HG02970 (cell line): ENCODE results near the gene SERPINE2.

Source experiments
- ATAC-seq: cut with Tn5 transposase; IDR thresholded peaks from one replicate; pipeline ENCODE4 v1.9.1; 2021; ENCODE audit warnings: mild to moderate bottlenecking, moderate library complexity, moderate number of reproducible peaks; ENCODE audit not compliant: unreplicated experiment, low FRiP score

SERPINE2 gene

DNA sequence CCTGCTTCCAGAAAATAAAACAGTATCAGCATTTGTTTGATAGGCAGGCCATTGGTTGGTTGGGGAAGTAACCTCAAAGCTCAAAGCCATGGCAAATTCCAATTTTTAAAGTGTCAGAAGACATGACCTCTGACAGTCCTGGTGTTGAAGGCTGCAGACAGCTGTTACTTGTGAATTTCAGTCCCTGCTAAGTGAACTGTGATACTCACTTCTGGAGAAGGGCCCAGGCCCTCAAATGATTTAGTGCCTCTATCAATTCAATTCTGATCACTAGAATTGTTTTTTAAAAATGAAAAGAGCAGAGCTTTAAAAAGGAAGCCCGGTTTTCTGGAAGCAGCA lies 58.7 kb downstream of the SERPINE2 start:
- ATAC-seq: no peak

DNA sequence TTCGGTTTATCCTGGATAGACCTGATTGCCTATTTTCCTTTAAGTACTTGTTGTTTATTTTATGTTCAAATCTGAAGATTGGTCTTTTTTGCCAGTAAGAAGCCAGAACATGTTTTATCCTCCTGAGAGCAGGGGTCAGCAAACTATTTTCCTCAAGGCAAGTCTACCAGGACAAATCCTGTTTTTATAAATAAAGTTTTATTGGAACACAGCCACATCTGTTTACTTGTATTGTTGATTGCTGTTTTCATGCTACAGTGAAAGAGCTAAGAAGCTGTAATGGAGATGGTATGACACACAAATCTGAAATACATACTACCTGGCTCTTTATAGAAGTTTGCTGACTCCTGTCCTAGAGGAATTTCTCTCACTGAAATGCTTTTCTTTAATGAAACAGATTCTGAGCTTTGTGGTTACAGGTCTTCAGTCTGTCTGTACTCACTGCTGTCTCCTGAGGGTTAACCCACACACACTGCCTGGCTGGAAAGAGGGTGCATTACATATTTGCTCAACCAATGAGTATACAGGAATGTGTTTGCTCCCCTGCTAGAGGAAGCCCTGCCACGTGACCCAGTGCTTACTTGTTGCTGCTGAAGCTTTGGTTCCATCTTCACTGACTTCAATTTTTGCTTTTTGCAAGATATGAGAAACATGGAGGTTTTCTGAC lies 59.2 kb downstream of the SERPINE2 start:
- no peak for ATAC-seq

DNA sequence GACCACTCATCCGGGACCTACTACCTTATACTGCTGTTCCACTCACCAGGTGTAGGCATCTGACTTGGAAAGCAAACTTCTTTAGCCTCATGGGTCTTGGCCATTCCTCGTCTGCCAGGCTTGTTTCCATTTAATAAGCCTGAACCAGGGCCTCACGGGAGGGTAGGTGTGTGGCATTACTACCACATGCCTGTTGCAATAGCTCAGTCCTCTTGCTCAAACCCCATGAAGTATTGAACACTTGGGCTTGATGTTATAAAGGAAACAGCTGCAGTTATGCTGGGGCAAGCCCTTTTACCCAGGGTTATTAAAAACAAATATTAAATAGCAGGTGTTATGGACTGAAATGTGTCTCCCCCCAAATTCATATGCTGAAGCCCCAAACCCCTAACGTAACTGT lies 60.6 kb downstream of the SERPINE2 start:
- ATAC-seq: no peak

DNA sequence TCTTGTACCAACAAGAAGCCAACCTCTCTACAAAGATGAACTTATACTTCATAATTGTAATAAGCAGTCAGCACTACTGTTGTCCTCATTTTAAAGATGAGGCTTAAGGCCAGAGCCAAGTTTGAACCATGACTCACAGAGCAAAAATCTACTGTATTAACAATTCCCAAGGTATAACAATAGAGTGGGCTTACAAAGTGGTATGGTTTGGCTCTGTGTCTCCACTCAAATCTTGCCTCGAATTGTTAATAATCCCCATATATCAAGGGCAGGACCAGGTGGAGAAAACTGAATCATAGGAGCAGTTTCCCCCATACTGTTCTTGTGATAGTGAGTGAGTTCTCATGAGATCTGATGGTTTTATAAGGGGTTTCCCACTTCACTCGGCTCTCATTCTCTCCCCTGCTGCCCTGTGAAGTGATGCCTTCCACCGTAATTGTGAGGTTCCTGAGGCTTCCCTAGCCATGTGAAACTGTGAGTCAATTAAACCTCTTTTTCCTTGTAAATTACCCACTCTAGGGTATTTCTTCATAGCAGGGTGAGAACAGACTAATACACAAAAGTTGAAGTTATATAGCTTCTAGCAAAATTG lies 62.4 kb downstream of the SERPINE2 start:
- no peak for ATAC-seq

DNA sequence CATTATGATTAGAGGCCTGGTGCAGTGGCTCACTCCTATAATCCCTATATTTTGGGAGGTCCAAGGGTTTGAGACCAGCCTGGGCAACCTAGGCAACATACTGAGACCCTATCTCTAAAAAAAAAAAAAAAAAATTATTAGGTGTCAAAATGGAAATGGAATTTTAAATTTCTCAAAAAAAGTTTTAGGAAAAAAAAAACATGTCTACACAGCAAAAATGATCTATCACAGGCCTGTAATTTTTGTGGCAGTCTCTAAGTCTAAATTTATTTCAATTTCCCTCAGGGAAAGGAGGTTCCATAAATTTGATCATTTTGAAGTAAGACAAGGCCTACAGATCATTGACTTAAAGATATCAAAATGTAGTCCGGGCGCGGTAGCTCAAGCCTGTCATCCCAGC lies 65.5 kb downstream of the SERPINE2 start:
- no peak for ATAC-seq

DNA sequence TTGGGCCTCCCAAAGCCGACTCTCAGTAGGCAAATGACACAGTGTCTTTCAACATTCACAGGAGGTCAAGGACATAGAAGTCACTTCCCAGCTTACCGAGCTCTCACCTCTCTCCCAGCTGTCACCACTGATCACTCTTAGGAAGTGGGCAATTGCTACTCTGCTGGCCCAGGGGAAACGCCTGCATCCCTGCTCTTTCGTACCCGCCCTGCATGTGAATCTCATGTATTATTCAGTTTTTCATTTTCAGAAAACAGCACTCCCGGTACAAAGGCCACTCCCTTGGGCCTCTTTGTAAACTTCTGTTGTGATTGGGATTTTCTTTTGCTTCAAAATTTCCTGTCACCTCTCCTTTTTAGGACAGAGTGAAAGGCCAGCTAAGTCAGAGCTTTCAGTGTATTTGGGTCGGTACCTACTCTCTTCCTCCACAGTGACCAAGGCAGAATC lies 66.4 kb downstream of the SERPINE2 start:
- ATAC-seq: no peak

DNA sequence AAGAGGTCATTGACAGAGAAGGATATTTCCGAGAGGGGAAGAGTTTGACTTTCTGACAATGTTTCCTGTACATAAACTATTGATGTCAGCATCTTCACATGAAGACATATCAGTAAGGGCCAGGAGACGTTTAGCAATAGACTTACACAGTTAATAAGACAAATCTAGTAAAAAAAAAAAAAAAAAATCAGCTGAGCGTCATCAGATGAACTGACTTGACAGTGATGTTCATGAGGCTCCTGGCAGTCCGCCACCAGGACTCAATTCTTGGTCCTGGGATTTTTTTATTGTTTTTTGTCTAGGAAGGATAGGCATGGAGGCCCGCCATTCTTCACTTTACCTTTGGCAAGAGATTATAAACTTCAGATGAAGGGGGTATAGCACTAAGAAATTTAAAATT lies 67.4 kb downstream of the SERPINE2 start:
- ATAC-seq: no peak

DNA sequence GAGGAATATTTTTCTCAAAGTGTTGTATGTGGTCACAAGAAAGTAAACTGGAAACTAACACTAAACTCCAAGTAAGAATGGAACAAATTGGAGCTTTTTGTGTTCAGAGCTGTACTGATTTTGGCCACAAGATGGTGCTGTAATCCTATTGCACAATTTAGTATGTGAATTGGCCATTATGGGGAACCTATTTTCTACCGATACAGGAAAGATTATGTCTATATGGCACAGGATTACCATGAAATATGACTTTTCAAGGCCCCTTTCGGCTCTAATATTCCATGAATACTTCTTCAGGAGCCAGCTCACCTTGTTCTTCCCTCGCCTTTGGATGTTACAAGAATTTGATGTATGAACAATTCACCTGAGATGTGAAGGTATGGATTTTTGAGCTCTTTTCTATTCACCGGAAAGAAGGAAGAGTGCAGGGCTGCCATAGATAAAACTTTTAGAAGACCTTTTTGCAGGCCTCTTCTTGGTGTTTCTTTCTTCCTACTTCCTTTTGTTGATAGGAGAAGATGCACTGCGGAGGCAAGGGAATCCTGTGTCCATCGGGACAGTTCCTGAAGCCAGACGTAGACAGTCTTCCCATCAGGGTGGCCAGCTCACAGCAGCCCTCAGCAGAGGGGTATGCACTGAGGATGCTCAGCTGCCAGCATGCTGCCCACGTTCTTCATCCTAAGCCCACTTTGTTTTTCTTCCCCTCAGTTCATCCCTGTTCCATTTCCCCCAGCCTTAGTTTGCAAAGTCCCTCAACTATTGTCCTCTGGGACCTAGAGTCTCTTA lies 68.5 kb downstream of the SERPINE2 start:
- no peak for ATAC-seq

DNA sequence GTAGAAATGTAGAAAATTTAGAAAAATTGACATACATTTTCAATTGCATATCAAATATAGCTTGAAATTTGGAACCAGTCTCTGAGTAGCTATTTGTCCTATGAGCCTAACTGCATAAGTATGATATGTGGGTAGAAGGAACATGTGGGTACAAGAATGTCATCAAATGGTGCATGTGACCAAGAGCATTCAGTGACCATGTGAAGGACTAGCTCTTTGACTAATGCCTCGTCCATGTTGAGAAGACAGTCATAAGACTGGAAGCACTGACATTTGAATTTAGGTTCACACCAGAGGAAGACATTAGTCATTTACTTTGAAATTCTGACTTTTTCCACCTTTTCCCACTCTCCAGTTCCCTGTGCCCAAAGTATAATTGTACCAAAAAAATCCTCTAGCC lies 69.2 kb downstream of the SERPINE2 start:
- ATAC-seq: no peak

DNA sequence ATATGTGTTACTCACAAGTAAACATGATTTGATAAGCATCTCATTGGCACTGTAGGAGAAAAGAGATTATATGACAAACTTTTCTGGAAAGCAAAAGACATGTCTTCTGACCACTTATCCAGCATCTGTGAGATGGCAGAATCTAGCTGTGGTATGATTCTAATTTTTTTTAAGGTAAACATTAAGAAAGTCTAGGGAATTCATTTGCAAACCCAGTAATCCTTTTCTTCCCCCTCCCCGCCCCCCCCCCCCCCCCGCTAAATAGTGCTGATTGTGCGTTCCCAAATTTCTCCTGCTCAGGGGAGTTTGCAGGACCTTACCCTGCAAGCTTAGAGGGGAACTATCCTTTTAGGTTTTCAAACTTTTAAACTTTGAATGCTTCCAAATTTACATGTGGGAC lies 69.8 kb downstream of the SERPINE2 start:
- no peak for ATAC-seq

DNA sequence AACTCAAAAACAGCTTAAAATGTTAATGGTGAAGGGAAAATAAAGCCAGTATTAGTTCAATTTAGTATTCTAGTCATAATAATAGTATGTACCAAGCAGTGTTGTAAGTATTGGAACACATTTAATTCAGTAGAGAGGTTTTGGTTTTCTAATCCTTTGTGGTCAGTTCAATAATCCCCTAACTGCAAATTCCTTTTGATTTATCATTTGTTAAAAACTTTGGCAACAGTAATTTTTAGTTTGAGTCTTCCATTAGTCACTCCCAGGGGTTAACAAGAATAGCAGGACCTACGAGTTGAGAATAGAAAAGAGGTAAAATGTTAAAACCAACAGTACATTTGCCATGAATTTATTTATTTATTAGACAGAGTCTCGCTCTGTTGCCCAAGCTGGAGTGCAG lies 71.1 kb downstream of the SERPINE2 start:
- ATAC-seq: no peak

DNA sequence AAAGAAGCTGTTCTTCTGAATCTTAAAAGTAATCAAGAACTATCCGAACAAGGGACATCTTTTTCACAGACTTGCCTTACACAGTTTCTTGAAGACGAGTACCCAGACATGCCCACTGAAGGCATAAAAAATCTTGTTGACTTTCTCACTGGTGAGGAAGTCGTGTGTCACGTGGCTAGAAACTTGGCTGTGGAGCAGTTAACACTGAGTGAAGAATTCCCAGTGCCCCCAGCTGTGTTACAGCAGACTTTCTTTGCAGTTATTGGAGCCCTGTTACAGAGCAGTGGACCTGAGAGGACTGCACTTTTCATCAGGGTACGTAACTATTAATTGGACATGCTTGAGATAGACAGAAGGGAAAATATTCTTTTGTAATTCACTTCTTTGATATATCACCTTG lies 79.4 kb downstream of the SERPINE2 start:
- no peak for ATAC-seq

DNA sequence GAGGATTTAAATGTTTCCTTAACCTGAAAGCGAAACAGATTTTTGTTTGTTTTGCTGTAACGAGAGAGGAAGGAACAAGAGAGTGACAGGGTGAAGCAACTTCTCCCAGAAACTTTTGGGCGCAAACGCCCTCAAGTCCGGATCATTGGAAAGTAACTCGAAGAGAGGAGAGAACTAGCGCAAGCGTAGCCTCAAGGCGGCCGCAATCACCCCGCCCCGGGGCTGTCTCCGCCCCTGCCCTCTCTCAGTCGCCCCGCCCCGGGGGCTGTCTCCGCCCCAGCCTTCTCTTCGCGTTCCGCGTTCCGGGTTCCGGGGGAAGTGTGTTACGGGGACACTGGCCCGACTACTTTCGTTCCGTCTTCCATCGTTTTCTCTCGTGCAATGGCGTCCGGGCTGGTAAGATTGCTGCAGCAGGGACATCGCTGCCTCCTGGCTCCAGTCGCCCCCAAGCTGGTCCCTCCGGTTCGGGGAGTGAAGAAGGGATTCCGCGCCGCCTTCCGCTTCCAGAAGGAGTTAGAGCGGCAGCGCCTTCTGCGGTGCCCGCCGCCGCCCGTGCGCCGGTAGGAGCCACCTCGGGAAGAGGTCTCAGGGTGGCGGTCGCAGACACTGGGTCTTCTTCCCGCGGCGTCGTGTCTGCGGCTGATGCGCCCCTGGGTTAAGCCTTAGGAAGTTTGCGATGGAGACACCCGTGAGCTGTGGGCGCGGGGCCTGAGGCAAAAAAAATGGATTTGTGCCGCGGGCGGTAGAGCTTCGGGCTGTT lies 81.8 kb downstream of the SERPINE2 start, which contains the start of gene MRPL44:
Gene MRPL44, plus strand, starts transcription at position 372 of the 760 bp plus-strand sequence. Its CDS starts 10 bp downstream, at position 382.
- peak; percentile 94 for ATAC-seq

DNA sequence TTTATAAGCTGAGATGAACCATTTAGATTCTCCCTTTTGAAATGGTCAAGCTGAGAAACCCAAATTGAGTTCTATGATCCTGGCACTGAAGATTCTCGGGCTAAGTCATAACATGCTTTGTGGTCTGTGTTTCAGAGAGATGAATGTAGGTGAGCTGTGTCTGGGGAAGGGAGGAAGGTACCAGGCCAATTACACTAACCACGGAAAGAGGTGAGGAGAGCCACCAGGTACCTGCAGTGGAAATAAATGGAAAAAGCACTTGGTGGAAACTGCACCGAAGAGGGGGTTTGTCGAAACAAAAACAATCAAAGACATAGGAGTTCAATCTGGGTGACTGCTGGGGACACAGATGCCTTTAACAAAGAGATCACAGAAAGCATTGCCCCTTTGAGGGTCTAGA lies 82.8 kb downstream of the SERPINE2 start:
- ATAC-seq: no peak

DNA sequence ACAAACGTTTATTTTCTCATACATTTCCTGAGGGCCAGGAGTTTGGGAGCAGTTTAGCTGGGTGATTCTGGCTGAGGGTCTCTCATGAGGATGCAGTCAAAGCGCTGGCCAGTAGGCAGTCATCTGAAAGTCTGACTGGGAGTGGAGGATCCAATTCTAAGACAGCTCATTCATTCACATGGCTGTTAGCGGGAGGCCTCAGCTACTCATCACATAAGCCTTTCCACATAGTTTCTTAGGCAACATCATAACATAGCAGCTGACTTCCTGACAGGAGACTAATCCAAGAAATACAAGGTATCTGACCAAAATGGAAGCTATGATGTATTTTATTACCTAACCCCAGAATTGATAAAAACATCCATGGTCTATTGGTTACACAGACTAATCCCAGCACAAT lies 84.7 kb downstream of the SERPINE2 start:
- no peak for ATAC-seq

DNA sequence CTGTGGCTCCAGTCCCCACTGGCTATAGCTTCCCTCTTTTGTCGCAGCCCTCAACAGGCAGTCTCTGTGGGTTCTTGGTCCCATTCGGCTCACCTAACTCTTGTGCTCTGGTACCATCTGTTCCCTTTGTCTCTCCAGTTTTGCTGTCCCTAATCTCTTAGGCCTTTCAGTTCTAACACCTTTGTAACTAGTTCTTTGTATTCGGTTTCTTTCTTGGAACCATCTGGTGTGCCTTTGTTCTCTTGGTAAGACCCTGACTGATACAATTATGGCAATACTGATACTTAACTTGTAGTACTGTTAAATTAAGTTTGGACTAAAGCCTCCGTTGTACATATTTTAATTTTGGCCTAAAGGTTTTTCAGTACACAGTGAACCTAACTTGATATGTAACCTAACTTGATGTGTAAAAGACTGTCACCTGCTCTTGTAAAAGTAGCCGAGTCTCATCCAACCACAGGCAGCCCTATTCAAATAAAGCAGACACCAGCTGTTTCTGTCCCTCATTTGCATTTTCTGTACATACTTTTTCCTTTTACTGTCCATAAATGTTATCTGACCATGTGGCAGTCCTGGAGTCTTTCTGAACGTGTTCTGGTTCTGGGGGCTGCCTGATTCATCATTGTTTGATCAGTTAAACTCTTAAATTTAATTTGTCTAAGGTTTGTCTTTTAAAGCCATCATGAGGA lies 86.7 kb downstream of the SERPINE2 start:
- no peak for ATAC-seq

DNA sequence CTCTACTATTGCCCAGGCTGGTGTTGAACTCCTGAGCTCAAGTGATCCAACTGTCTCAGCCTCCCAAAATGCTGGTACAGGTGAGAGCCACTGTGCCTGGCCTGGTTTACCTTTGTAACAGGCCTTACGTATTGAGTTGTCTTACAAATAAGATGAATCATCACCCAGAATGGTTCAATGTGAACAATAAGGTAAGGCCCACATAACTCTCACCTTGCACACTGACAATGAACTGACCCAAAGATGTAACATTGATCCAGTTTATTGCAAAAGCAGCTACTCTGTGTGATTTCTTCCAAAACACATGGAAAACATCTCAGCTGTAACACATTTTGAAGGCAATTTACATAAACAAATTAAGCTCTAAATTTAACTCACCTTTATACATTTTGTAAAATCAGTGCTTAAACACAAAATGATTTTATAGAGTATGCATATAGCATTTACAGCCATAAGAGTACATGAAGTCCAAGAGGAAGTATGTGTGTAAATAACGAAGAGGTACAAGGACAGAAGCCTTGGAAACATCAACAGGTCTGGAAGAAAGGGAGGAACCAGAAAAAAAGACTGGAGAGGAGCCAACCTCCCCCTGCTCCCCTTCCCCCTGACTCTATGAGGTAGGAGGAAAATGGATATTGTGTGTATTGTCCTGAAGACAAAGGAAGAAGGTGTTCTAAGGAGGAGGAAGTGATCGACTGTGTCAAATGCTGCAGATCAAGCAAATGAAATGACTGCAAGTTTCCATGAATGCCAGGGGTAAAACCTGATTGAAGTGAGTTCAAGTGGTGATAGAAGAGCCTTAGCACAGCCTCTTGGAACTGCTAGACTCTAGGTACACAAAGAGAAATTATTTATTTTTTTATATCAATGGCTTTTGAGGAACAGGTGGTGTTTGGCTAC lies 88.4 kb downstream of the SERPINE2 start:
- ATAC-seq: no peak

DNA sequence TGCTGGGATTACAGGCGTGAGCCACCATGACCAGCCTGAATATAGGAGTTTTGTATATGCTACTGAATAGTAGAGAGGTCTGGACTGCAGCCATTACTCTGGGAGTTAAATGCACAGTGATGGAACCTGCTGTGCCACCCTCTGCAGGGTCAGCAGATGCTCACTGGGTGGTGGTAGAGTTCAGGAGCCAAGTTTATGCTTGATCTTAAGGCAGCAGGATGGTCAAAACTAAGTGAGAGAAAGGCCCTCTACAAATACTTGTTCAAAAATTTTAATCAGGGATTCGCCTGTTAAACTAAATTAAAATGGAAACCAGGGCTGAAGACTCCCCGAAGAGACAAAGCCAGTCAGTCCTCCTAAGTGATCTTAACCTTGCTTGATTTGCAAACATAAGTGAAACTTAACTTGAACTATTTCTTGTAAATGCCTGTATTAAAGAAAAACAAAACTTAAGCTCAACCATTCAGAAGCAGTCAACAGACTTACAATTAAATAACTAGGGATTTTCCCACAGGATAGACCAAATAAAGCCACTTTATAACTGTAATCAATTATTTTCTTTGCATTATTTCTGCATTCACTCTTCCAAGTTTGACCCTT lies 89.7 kb downstream of the SERPINE2 start:
- no peak for ATAC-seq

DNA sequence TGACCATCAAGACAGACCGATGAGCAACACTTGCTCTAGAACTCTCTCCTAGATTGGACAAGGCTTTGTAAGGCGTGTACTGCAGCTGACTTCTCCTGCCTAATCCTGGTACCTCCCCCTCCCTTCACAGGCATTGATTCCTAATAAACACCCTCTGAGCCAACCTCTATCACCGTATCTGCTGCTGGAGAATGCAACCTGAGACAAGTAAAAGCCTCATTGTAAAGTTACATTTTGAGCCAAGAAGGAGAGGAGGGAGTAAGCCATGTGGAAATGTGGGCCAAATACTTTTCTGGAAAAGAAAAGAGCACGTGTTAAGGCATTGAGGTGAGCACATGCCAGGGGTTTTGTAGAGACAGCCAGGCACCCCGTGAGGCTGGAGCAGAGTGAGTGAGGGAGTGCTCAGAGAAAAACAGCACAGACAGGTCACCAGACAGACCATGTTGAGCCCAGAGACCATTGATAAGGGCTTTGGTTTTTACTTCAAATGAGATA lies 91.3 kb downstream of the SERPINE2 start:
- no peak for ATAC-seq
